HFFc6 (cell line): ENCODE results near the gene ST7. TPM values are rescaled to one million over a fixed set of nuclear protein-coding genes. Genes with fewer than 3 reads are reported as not detected.

Source experiments
- DNase-seq: peaks from one replicate; pipeline ENCODE4 v3.0.0-alpha.2; 2018
- H3K27ac Mint-ChIP-seq: 2 replicates; pipeline ENCODE4 v1.8.0; 2020; ENCODE audit warnings: mild to moderate bottlenecking, mixed read lengths
- H3K27me3 Mint-ChIP-seq: 2 replicates; pipeline ENCODE4 v1.8.0; 2021; ENCODE audit warnings: mild to moderate bottlenecking, moderate library complexity, mixed read lengths; ENCODE audit not compliant: insufficient read depth
- H3K36me3 Mint-ChIP-seq: 2 replicates; pipeline ENCODE4 v1.8.0; 2021; ENCODE audit warnings: low read depth, mixed read lengths
- H3K4me1 Mint-ChIP-seq: 2 replicates; pipeline ENCODE4 v1.8.0; 2020; ENCODE audit warnings: low read depth, mixed read lengths
- H3K4me3 Mint-ChIP-seq: 2 replicates; pipeline ENCODE4 v1.8.0; 2020; ENCODE audit warnings: mild to moderate bottlenecking, moderate library complexity, mixed read lengths
- H3K9me3 Mint-ChIP-seq: 2 replicates; pipeline ENCODE4 v1.8.0; 2020; ENCODE audit warnings: mild to moderate bottlenecking, mixed read lengths
- CTCF ChIP-seq: fragments of 200-600 bp; sonication (generic); IDR thresholded peaks from 2 replicates; pipeline ENCODE4 v1.5.0; 2021; ENCODE audit warnings: antibody characterized with exemption, mild to moderate bottlenecking
- total RNA-seq, 6 experiments: library from RNA; stranded (reverse); fragmentation: NEBNext Ultra II Directional; extraction: Animal tissue kit (Norgen Biotek cat#: 25700); gene quantifications; 2 replicates in 1 of 6; 3 replicates in 5 of 6; pipeline ENCODE4 v1.2.3, GENCODE V29; 2021

The ST7 gene
- total RNA-seq, 6 experiments from 2014 or later: 13.5 to 18.8 (median 16.8) TPM

- H3K27ac Mint-ChIP-seq: no peak overlapping the region
- TF ChIP-seq CTCF: no peak
- peaks cover 7% of the 10 kb centered on the region; the same call in 1 of the 2 replicates for H3K9me3 Mint-ChIP-seq
- no peak for DNase-seq
- peaks cover 7% of the 10 kb centered on the region for H3K4me1 Mint-ChIP-seq
- peaks cover 3% of the 10 kb centered on the region for H3K27me3 Mint-ChIP-seq
- peaks cover 6% of the 10 kb centered on the region; the same call in 1 of the 2 replicates for H3K36me3 Mint-ChIP-seq
- H3K4me3 Mint-ChIP-seq: no peak overlapping the region
Observed at GRCh38 chr7:117034851-117035464, 81.7 kb downstream of the ST7 start.

- TF ChIP-seq CTCF: no peak; the same call in 1 of the 2 replicates
- H3K9me3 Mint-ChIP-seq: peaks cover 5% of the 10 kb centered on the region; the same call in 1 of the 2 replicates
Observed at GRCh38 chr7:117035465-117035862, 82.2 kb downstream of the ST7 start.

GRCh38 chr7:117036053-117036669 lies 82.9 kb downstream of the ST7 start:
- H3K9me3 Mint-ChIP-seq: no peaks in the 10 kb centered on the region
- no peak overlapping the region for H3K27ac Mint-ChIP-seq
- no peak for DNase-seq
- no peak for TF ChIP-seq CTCF
- H3K36me3 Mint-ChIP-seq: no peaks in the 10 kb centered on the region
- H3K27me3 Mint-ChIP-seq: peaks cover 3% of the 10 kb centered on the region
- no peak overlapping the region for H3K4me3 Mint-ChIP-seq
- H3K4me1 Mint-ChIP-seq: peaks cover 14% of the 10 kb centered on the region

More at GRCh38 chr7:117035465-117035862, 82.2 kb downstream of the ST7 start:
- Mint-ChIP-seq H3K4me3 (no peak overlapping the region), H3K4me1 (peaks cover 7% of the 10 kb centered on the region), H3K36me3 (peaks cover 5% of the 10 kb centered on the region; the same call in 1 of the 2 replicates), H3K27ac (no peak overlapping the region), H3K27me3 (peaks cover 3% of the 10 kb centered on the region)
- DNase-seq: no peak

GRCh38 chr7:117036836-117037235 lies 83.5 kb downstream of the ST7 start:
- peaks cover 21% of the 10 kb centered on the region for H3K4me1 Mint-ChIP-seq
- no peaks in the 10 kb centered on the region; the same call in 1 of the 2 replicates for H3K36me3 Mint-ChIP-seq
- no peak for DNase-seq
- H3K9me3 Mint-ChIP-seq: no peaks in the 10 kb centered on the region
- H3K27ac Mint-ChIP-seq: no peak overlapping the region
- no peak overlapping the region for H3K4me3 Mint-ChIP-seq
- no peak for TF ChIP-seq CTCF
- peaks cover 3% of the 10 kb centered on the region for H3K27me3 Mint-ChIP-seq

GRCh38 chr7:117038408-117038807 lies 85.1 kb downstream of the ST7 start:
- H3K27ac Mint-ChIP-seq: no peak overlapping the region
- no peaks in the 10 kb centered on the region for H3K9me3 Mint-ChIP-seq

More at GRCh38 chr7:117038408-117038807, 85.1 kb downstream of the ST7 start:
- no peak for TF ChIP-seq CTCF
- H3K27me3 Mint-ChIP-seq: peaks cover 3% of the 10 kb centered on the region
- H3K4me1 Mint-ChIP-seq: peaks cover 36% of the 10 kb centered on the region
- no peak overlapping the region for H3K4me3 Mint-ChIP-seq
- no peaks in the 10 kb centered on the region; the same call in 1 of the 2 replicates for H3K36me3 Mint-ChIP-seq
- DNase-seq: no peak
